GM12892 (cell line): ENCODE results near the gene COMMD4. TPM values are rescaled to one million over a fixed set of nuclear protein-coding genes. Genes with fewer than 3 reads are reported as not detected.
A peak's percentile ranks its signal among the peaks of the same experiment; 100 is the strongest.
"Not testable (repeated sequence)": the region's sequence is repeated elsewhere in the genome, so short reads cannot be mapped to it uniquely, and the experiment has no call there.

Experiments
- DNase-seq: peaks from one replicate; pipeline ENCODE4 v3.0.0; 2011; ENCODE audit not compliant: insufficient read length
- FAIRE-seq: peaks from 2 replicates; lab custom pipeline; 2011; peaks lifted over from hg19 to GRCh38; lab: Jason Lieb, UNC
- POLR2A ChIP-seq: IDR thresholded peaks from 2 replicates; pipeline ENCODE4 v1.6.1; 2011; ENCODE audit warnings: low read depth, low read length, control low read depth
- POLR2AphosphoS5 ChIP-seq: IDR thresholded peaks from 2 replicates; pipeline ENCODE4 v1.6.1; 2011; ENCODE audit warnings: low read depth, low read length, control low read depth
- TAF1 ChIP-seq: IDR thresholded peaks from 2 replicates; pipeline ENCODE4 v1.6.1; 2011; ENCODE audit warnings: low read depth, mild to moderate bottlenecking, control low read depth, low read length, borderline replicate concordance
- polyA plus RNA-seq: library from polyadenylated mRNA; unstranded; fragments of >200 nt; gene quantifications from one replicate; pipeline ENCODE4 v1.2.1, GENCODE V29; 2012; ENCODE audit warnings: missing spikeins, inconsistent platforms; ENCODE audit not compliant: missing spikeins

The COMMD4 gene
- 54.4 TPM for polyA plus RNA-seq

- TF ChIP-seq POLR2AphosphoS5: no peak
- TF ChIP-seq TAF1: peak; percentile 33; the same call in 1 of the 2 replicates
- DNase-seq: peak; percentile 60
- peak; percentile 86 for FAIRE-seq
Measured at GRCh38 chr15:75335705-75336355, at the start of gene COMMD4. Gene COMMD4 (plus strand): TSS chr15:75336063. CDS start chr15:75336090, 27 bp downstream.

GRCh38 chr15:75293660-75294059 lies 42.2 kb upstream of the COMMD4 start:
- DNase-seq, FAIRE-seq: not testable (repeated sequence)

- DNase-seq: not testable (repeated sequence)
- peak; percentile 82 for FAIRE-seq
Measured at GRCh38 chr15:75298541-75299310, 37.1 kb upstream of the COMMD4 start.

- not testable (repeated sequence) for FAIRE-seq, DNase-seq
Measured at GRCh38 chr15:75299311-75299688, 36.6 kb upstream of the COMMD4 start.

- not testable (repeated sequence) for FAIRE-seq, DNase-seq
Measured at GRCh38 chr15:75300026-75300425, 35.8 kb upstream of the COMMD4 start.

GRCh38 chr15:75302318-75302717 lies 33.5 kb upstream of the COMMD4 start:
- DNase-seq (no peak), FAIRE-seq (no peak)
- TF ChIP-seq POLR2AphosphoS5 (no peak), POLR2A (no peak), TAF1 (no peak)

GRCh38 chr15:75302753-75303152 lies 33.1 kb upstream of the COMMD4 start:
- DNase-seq, FAIRE-seq: not testable (repeated sequence)

- no peak for FAIRE-seq
- no peak for DNase-seq
- TF ChIP-seq POLR2AphosphoS5 (no peak), POLR2A (no peak), TAF1 (no peak)
Measured at GRCh38 chr15:75306188-75306587, 29.7 kb upstream of the COMMD4 start.

- DNase-seq: no peak
- FAIRE-seq: no peak
- no peak for TF ChIP-seq POLR2AphosphoS5
- no peak for TF ChIP-seq TAF1
- no peak for TF ChIP-seq POLR2A
Measured at GRCh38 chr15:75307778-75308390, 28.0 kb upstream of the COMMD4 start.

GRCh38 chr15:75309711-75310110 lies 26.2 kb upstream of the COMMD4 start:
- no peak for DNase-seq
- no peak for FAIRE-seq

GRCh38 chr15:75312548-75312947 lies 23.3 kb upstream of the COMMD4 start:
- DNase-seq, FAIRE-seq: not testable (repeated sequence)

More at GRCh38 chr15:75309711-75310110, 26.2 kb upstream of the COMMD4 start:
- TF ChIP-seq POLR2A: no peak

GRCh38 chr15:75313116-75313845 lies 22.6 kb upstream of the COMMD4 start:
- FAIRE-seq: no peak
- DNase-seq: no peak
- TF ChIP-seq POLR2AphosphoS5: no peak
- no peak for TF ChIP-seq TAF1
- TF ChIP-seq POLR2A: no peak
